ENCODE results near the gene SPACA4.
"Not testable (repeated sequence)": the region's sequence is repeated elsewhere in the genome, so short reads cannot be mapped to it uniquely, and the experiment has no call there.

SPACA4 gene, protein sequence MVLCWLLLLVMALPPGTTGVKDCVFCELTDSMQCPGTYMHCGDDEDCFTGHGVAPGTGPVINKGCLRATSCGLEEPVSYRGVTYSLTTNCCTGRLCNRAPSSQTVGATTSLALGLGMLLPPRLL

DNA sequence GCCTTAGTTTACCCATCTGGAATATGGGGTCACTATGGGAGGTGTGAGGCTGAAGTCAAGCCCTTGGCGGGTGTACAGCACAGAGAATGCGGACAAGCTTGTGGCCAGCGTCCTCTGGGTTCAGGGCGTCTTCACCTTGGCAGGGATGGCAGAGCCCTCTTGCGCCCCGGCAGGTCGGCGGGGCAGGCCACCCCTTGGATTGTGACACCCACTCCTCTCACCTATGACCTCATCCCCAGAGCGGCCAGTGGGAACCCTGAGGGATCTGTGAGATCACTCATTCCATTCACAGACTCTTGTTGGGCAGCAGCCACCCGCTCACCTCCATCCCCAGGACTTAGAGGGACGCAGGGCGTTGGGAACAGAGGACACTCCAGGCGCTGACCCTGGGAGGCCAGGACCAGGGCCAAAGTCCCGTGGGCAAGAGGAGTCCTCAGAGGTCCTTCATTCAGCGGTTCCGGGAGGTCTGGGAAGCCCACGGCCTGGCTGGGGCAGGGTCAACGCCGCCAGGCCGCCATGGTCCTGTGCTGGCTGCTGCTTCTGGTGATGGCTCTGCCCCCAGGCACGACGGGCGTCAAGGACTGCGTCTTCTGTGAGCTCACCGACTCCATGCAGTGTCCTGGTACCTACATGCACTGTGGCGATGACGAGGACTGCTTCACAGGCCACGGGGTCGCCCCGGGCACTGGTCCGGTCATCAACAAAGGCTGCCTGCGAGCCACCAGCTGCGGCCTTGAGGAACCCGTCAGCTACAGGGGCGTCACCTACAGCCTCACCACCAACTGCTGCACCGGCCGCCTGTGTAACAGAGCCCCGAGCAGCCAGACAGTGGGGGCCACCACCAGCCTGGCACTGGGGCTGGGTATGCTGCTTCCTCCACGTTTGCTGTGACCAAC is at the start of gene SPACA4:
TSS of gene SPACA4 (plus strand) at position 280 of the 896 bp plus-strand sequence. CDS start at position 517, 237 bp downstream.
- FAIRE-seq: no peak

DNA sequence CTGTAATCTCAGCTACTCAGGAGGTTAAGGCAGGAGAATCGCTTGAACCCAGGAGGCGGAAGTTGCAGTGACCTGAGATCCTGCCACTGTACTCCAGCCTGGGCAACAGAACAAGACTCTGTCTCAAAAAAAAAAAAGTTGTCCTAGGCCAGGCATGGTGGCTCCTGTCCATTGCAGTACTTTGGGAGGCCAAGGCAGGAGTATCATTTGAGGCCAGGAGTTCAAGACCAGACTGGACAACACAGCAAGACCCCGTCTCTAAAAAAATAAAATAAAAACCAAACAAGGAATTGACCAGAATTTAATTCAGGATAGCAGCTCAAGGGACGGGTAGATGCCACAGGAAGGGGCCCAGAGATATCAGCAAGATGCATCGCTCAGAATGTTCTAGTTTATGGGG is 49.7 kb upstream of the SPACA4 start:
- no peak for FAIRE-seq

DNA sequence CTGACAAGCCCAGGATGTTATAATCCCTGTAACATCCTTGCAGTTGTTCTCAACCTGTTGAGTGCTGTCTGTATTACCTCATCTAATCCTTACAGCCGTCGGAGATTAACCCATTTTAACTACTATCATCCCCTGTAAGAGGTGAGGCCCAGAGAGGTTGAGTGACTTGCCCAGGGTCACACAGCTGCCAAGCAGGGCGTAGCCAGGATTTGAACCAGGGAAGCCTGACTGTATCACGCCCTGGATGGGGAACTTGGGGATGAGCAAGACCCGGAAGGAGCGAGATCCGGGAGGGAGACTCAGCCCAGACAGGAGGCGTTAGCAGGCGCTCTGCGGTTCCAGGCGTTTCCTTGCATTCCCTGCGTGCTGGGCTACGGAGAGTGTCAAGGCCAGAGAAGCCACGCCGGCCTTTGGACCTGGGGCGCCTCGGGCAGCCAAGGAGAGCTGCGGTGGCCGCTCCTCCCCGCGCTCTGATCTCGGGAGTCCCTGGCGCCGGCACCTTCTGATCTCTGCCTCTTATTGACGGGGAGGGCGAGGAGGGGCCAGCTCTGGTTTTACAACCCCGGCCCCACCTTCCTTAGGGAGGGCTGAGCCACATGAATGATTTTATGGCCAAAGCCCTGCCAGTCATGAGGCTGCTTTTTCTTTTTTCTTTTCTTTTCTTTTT is 48.4 kb upstream of the SPACA4 start:
- no peak for FAIRE-seq

DNA sequence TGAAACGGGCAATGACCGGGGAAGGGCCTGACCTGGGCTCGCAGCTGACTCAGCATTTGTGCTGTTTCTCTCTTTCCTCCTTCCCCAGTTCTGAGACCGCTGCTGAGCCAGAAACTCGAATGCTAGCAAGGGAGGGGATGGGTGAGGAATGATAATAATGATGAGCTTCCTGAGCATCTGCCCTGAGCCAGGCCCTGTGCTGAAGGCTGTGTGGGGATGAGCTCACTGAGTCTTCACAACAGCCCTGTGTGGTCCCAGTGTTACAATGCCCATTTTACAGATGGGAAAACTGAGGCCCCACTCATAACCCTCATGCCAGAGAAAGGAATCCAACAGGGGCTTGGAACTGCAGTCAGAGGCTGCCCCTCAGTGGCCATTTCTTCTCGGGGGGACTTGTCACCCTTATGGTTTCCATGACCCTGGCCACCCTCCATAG is 46.4 kb upstream of the SPACA4 start:
- no peak for FAIRE-seq

- FAIRE-seq: no peak
Measured at GRCh38 chr19:48561412-48561811, 45.1 kb upstream of the SPACA4 start.

DNA sequence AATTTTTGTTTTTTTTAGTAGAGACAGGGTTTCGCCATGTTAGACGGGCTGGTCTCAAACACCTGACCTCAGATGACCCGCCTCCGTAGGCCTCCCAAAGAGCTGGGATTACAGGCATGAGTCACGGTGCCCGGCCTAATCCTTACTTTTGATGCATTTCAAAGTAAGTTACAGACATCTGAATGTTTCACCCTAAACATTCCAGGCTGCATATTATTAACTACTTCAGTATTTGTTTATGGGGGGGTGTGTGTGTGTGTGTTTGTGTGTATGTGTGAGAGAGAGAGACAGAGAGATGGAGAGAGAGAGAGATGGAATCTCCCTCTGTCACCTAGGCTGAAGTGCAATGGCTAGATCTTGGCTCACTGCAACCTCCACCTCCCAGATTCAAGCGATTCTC is 41.5 kb upstream of the SPACA4 start:
- no peak for FAIRE-seq

DNA sequence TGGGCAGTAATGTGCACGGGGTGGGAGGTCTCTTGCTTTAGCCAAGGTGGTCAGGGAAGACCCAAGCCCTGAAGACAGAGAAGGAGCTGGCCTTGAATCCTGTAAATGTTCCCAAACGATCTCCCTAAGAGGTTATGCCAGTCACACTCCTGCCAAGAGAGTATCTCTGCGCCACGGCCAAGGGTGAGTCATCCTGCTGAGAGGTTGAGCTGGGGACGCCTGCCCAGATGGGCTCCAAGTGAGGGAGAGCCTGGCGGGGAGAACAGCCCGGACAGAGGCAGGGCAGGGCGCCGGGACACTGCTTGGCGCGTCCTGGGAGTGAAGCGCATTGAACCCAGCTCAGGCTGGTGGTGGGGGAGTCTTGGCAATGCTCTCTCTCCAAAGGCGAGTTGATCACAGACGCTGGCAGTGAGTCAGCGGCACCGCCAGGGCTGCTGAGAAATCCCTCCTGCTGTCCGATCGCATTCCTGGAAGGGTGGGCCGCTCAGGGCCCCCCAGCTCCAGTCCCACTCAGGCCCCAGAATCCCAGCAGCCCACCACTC is 38.1 kb upstream of the SPACA4 start:
- FAIRE-seq: no peak

DNA sequence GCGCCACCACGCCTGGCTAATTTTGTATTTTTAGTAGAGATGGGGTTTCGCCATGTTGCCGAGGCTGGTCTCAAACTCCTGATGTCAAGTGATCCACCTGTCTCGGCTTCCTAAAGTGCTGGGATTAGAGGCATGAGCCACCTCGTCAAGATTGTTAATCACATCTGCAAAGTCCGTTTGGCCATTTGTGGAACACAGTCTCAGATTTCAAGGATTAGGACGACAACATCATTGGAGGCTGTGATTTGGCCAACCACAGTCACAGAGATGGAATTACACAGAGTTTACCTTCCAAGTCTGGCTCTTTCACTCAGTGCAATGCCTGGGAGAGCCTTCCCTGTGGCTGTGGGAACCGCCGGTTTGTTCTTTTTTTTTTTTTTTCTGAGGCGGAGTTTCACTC is 36.7 kb upstream of the SPACA4 start:
- FAIRE-seq: no peak

DNA sequence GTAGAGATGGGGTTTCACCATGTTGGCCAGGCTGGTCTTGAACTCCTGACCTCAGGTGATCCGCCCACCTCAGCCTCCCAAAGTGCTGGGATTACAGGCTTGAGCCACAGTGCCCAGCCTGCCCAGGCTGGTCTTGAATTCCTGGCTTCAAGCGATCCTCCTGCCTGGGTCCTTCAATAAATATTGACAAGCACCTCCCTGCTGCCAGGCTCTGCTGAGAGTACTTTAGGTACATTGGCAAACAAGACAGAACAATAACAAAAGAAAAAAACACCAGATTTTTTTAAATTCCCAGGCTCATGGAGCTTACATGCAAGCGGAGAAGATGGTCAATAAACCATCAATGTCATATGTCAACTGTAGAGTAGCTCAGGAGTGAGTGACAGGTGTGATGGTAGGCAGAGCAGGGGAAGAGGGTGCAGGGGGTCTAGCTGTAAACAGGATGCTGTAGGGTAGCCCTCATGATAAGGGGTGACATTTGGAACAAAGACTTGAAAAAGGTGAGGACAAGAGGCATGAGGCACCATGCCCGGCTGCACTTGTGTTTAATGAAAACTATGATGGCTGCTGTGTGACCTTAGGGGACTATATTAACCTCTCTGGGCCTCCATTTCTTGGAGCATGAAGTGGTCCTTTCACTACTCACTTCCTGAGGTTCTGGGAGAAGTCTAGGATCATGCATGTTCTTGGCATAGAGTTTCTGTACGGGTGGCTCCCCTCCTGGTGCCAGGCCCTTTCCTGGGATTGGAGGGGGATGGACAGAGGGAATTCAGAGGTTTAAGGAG is 35.0 kb upstream of the SPACA4 start:
- no peak for FAIRE-seq

- FAIRE-seq: no peak
Measured at GRCh38 chr19:48573163-48573505, 33.4 kb upstream of the SPACA4 start.

DNA sequence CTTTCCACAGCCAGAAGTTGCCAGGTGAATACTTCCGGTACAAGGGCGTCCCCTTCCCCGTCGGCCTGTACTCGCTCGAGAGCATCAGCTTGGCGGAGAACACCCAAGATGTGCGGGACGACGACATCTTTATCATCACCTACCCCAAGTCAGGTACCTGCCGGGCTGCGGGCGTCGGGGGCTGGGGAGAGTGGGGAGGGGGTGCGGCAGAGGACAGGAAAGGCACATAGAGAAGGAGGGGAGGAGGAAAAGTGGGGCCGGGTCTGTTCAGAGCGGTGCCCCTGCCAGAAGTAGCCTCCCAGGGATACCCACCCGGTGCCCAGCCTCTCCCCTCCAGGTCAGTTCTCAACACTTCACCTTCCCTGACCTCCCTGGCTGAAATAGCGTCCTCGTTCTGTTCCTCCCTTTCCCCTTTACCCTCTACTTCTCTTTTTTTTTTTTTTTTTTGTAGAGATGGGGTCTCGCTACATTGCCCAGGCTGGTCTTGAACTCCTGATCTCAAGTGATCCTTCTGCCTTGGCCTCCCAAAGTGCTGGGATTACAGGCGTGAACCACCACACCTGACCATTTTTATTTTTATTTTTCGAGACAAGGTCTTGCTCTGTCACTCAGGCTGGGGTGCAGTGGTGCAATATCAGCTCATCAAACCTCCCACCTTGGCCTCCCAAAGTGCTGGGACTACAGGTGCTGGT is 30.5 kb upstream of the SPACA4 start:
- FAIRE-seq: no peak

DNA sequence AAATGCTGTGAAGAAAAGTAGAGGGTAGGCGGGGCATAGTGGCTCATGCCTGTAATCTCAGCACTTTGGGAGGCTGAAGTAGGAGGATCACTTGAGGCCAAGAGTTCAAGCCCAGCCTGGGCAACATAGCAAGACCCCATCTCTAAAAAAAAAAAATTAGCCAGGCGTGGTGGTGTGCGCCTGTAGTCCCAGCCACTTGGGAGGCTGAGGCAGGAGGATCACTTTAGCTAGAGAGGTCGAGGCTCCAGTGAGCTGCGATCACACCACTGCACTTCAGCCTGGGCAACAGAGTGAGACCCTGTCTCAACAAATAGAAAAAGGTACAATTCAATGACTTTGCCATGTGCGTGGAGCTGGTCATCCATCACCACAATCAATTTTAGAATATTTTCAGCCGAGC is 28.6 kb upstream of the SPACA4 start:
- FAIRE-seq: not testable (repeated sequence)

DNA sequence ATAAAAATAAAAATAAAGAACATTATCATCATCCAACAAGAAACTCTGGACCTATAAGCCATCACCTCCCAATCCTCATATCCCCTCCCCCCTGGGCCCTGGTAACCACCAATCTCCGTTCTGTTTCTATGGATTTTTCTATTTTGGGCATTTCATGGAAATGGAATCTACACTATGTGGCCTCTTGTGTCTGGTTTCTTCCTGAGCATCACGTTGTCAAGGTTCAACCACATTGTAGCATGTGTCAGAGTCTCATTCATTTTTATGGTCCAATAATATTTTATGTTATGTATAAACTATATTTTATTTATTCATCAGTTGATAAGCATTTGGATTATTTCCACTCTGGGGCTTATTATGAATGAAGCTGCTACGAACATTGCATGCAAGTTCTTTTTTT is 27.7 kb upstream of the SPACA4 start:
- no peak for FAIRE-seq

DNA sequence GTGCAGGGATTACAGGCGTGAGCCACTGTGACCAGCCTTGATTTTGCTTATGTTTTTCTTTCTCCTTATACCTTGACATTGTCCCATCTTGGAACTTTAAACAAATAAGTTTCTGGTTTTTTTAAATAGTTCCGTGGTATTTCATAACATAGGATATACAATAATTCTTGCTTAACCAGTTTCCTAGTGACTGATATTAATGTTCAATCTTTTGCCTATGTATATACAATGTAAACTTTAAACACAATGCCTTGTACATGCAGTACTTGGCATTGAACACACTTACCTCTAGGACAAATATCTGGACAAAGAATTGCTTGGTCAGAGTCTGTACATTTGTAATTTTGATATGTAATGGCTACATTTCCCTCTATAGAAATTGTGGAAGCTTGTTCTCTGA is 24.4 kb upstream of the SPACA4 start:
- no peak for FAIRE-seq

- FAIRE-seq: no peak
Measured at GRCh38 chr19:48587387-48587786, 19.2 kb upstream of the SPACA4 start.

DNA sequence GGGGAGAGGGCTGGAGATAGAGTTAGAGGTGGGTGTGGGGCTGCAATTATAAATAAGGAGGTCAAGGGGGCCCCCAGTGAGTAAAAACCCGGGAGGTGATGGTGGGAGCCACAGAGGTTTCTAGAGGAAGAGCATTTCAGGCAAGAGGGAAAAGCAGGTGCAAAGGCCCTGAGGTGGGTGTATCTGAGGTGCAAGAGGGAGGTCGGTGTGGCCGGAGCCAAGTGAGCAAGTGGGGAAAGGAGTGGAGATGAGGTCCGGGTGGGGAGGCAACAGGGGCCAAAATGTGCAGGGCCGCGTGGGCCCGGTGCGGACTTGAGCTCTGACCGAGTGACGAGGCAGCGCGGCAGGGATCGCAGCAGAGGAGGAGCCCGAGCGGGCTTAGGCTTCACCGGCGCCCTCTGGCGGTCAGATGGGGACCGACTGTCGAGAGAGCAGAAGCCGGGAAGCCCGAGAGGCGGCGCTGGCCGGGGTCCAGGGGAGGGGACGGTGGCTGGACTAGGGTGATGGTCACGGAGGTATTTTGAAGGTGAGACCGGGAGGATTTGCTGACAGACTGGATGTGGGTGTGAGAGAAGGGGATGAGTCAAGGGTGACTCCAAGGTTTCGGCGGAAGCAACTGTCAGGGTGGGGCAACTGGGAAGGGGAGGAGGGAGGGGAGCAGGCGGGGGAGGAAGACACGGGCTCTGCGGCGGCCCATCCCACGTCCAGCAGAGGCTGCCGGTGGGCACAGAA is 17.7 kb upstream of the SPACA4 start:
- no peak for FAIRE-seq

DNA sequence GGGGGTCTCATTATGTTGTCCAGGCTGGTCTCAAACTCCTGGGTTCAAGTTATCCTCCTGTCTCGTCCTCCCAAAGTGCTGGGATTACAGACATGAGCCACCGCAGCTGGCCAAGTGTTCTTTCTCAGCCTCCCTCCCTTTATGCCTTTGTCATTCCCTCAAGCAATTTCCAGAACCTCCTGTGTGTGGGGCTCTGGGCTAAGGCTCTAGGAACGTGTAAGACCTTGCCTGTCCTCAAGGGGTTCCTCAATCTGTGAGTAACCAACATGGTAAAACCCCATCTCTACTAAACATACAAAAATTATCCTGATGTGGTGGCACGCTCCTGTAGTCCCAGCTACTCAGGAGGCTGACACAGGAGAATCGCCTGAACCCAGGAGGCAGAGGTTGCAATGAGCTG is 15.5 kb upstream of the SPACA4 start:
- FAIRE-seq: no peak

- no peak for FAIRE-seq
Measured at GRCh38 chr19:48595171-48595570, 11.4 kb upstream of the SPACA4 start.

- no peak for FAIRE-seq
Measured at GRCh38 chr19:48595833-48596232, 10.7 kb upstream of the SPACA4 start.

GRCh38 chr19:48596237-48596636 is 10.3 kb upstream of the SPACA4 start:
- no peak for FAIRE-seq

- no peak for FAIRE-seq
Measured at GRCh38 chr19:48596679-48597465, 9.7 kb upstream of the SPACA4 start.
